T-cell (primary cell): ENCODE measurements around the gene HSDL1. TPM values are rescaled to one million over a fixed set of nuclear protein-coding genes. Genes with fewer than 3 reads are reported as not detected.
A peak's percentile ranks its signal among the peaks of the same experiment; 100 is the strongest.

Source experiments
- ATAC-seq, 4 experiments: fragments of 200-7000 bp in 3 of 4; fragments of 150-1000 bp in 1 of 4; cut with Tn5 transposase; replicated peaks in 1 of 4; 1 replicate in 3 of 4; 2 replicates in 1 of 4; pipeline ENCODE4 v1.10.0; 2021; ENCODE audit warnings: moderate library complexity in 3 of 4, mild to moderate bottlenecking in 2 of 4, moderate number of reproducible peaks in 1 of 4
- CTCF ChIA-PET, 2 donors: fragments of 300-600 bp; sonication (Branson Sonifier 250); formaldehyde crosslinking; loops; one replicate each; lab custom pipeline; 2022; ENCODE audit warnings: antibody characterized with exemption in 2 of 2; lab: Charles Lee
- POLR2A ChIA-PET, 2 donors: fragments of 300-600 bp; sonication (Branson Sonifier 250); formaldehyde crosslinking; loops; one replicate each; lab custom pipeline; 2022; ENCODE audit warnings: antibody characterized with exemption in 2 of 2; lab: Charles Lee
- DNase-seq, 35 experiments: peaks; one replicate each; pipeline versions ENCODE4 v3.0.0 to v3.0.0-alpha.2; 2013 to 2023
- H3K27ac ChIP-seq: one replicate; pipeline ENCODE4 v1.5.1; 2013; ENCODE audit warnings: low read length
- H3K27me3 ChIP-seq, 2 experiments: replicated peaks in 1 of 2; 1 replicate in 1 of 2; 2 replicates in 1 of 2; pipeline versions ENCODE4 v1.6.1 to v1.7.0; 2013; ENCODE audit warnings: low read length in 1 of 2, mixed read lengths in 1 of 2; ENCODE audit not compliant: control insufficient read depth in 2 of 2, insufficient read depth in 2 of 2; ENCODE audit errors: extremely low read depth in 1 of 2
- H3K36me3 ChIP-seq, 2 donors: 1 replicate in 1 of 2; 2 replicates in 1 of 2; pipeline versions ENCODE4 v1.6.1 to v1.7.0; 2013; ENCODE audit warnings: low read length in 1 of 2; ENCODE audit not compliant: control insufficient read depth in 2 of 2, insufficient read depth in 1 of 2; ENCODE audit errors: extremely low read depth in 1 of 2
- H3K4me1 ChIP-seq, 2 experiments: 1 replicate in 1 of 2; 2 replicates in 1 of 2; pipeline versions ENCODE4 v1.6.1 to v1.7.0; 2013; ENCODE audit warnings: low read length in 2 of 2, mixed read lengths in 1 of 2; ENCODE audit not compliant: insufficient read depth in 2 of 2, control insufficient read depth in 1 of 2; ENCODE audit errors: extremely low read depth in 1 of 2
- H3K4me3 ChIP-seq, 2 donors: 1 replicate in 1 of 2; 2 replicates in 1 of 2; pipeline versions ENCODE4 v1.5.1 to v1.7.0; 2013; ENCODE audit warnings: mild to moderate bottlenecking in 2 of 2, low read length in 1 of 2, moderate library complexity in 1 of 2; ENCODE audit not compliant: control insufficient read depth in 1 of 2; ENCODE audit errors: extremely low read depth in 1 of 2
- H3K9me3 ChIP-seq: 2 replicates; pipeline ENCODE4 v1.7.0; 2013
- H3K27ac Mint-ChIP-seq, 2 donors: one replicate each; pipeline ENCODE4 v1.8.0; 2020 to 2021; ENCODE audit warnings: mild to moderate bottlenecking in 2 of 2, mixed read lengths in 2 of 2
- H3K27me3 Mint-ChIP-seq, 2 donors: one replicate each; pipeline ENCODE4 v1.8.0; 2021 to 2022; ENCODE audit warnings: mixed read lengths in 2 of 2
- H3K36me3 Mint-ChIP-seq: one replicate; pipeline ENCODE4 v1.8.0; 2021; ENCODE audit warnings: mixed read lengths
- H3K4me1 Mint-ChIP-seq, 3 donors: one replicate each; pipeline ENCODE4 v1.8.0; 2020 to 2022; ENCODE audit warnings: mixed read lengths in 3 of 3, mild to moderate bottlenecking in 1 of 3
- H3K4me3 Mint-ChIP-seq, 3 donors: one replicate each; pipeline ENCODE4 v1.8.0; 2020 to 2022; ENCODE audit warnings: mild to moderate bottlenecking in 3 of 3, mixed read lengths in 3 of 3, moderate library complexity in 3 of 3
- H3K9me3 Mint-ChIP-seq, 3 donors: one replicate each; pipeline ENCODE4 v1.8.0; 2020 to 2022; ENCODE audit warnings: mixed read lengths in 3 of 3
- WGBS: methylation state at CpG from one replicate; pipeline ENCODE4 v1.1.5; 2013; ENCODE audit warnings: missing lambda C conversion rate; ENCODE audit not compliant: insufficient coverage; 5-methylcytosine and 5-hydroxymethylcytosine counted together
- total RNA-seq, 35 experiments: library from RNA in 6 of 35; stranded (reverse) in 6 of 35; fragments of 120-200 nt in 1 of 35; gene quantifications; one replicate each; pipeline versions ENCODE4 v1.2.1 to v1.2.4 and lab custom pipeline; 2013 to 2026

HSDL1 gene
- total RNA-seq, 5 donors from 2014 or later (not counting 1 experiment from before 2014, with no cell fraction given) = 11.9 to 23.5 (median 20.4) TPM

DNA sequence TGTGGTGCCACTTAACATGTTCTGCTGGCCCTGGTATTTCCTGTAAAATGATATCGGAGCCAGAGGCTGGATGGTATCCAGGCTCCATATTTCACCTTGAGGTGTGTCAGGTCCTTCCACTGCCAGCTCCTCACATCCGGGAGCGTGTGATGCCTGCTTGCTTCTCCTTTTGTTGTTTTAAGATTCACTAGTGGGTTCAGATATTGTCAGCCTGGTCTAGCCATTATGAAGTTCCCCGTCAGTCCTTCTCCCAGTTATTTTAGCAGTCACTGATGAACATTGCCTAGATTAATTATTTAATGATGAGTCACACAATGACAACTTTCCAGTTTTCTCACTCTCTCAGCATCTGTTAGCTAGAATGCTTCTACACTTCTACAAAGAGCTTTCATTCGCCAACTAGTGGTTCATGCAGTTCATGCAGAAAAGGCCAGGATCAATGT lies 11.4 kb upstream of the HSDL1 start:
- Histone ChIP-seq H3K9me3 (no peaks in the 10 kb centered on the region), H3K27ac (no peak overlapping the region), H3K27me3 (peaks cover 0 to 35% of the 10 kb centered on the region in 2 experiments), H3K36me3 (no peaks in the 10 kb centered on the region), H3K4me3 (no peak overlapping the region), H3K4me1 (no peaks in the 10 kb centered on the region)
- DNase-seq = no peak
- Mint-ChIP-seq H3K27ac (no peak overlapping the region), H3K4me1 (no peaks in the 10 kb centered on the region), H3K4me3 (no peak overlapping the region), H3K9me3 (no peaks in the 10 kb centered on the region), H3K27me3 (peaks cover 9 to 26% of the 10 kb centered on the region in 2 donors), H3K36me3 (no peaks in the 10 kb centered on the region)
- POLR2A ChIA-PET = no interaction called here
- no peak for ATAC-seq
- 88% methylated on average over 1 of the region's 5 CpGs for WGBS
- CTCF ChIA-PET = interaction anchor here in 1 of 2 donors (0.7 kb wide), 2 partner anchors 224 to 314 kb away, joined by 3 read pairs; no protein-coding TSS in a partner anchor

DNA sequence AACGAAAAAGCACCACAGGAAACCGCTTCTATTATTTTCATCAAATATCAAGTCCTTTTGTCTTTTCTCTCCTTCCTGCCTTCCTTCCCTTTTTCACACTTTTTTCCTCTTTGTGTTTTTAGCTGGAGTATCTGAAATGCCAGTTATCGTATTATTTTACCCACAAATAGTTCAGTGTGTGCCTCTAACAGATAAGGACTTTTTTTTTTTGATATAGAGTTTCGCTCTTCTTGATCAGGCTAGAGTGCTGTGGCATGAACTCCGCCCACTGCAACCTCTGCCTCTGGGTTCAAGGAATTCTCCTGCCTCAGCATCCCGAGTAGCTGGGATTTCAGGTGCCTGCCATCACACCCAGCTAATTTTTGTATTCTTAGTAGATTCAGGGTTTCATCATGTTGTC lies 10.8 kb upstream of the HSDL1 start:
- Histone ChIP-seq H3K4me1 (no peaks in the 10 kb centered on the region), H3K27ac (no peak overlapping the region), H3K9me3 (no peaks in the 10 kb centered on the region), H3K4me3 (no peak overlapping the region), H3K36me3 (no peaks in the 10 kb centered on the region), H3K27me3 (peaks cover 0 to 32% of the 10 kb centered on the region in 2 experiments)
- Mint-ChIP-seq H3K27ac (no peak overlapping the region), H3K36me3 (no peaks in the 10 kb centered on the region), H3K9me3 (no peaks in the 10 kb centered on the region), H3K27me3 (peaks cover 13 to 28% of the 10 kb centered on the region in 2 donors), H3K4me1 (no peaks in the 10 kb centered on the region), H3K4me3 (no peak overlapping the region)
- 40% methylated on average over 1 of the region's 6 CpGs for WGBS
- DNase-seq = no peak
- ChIA-PET CTCF (interaction anchor here in 1 of 2 donors (0.7 kb wide), 1 partner anchor 314 kb away, joined by 3 read pairs; no protein-coding TSS in a partner anchor), POLR2A (no interaction called here)
- ATAC-seq = no peak

DNA sequence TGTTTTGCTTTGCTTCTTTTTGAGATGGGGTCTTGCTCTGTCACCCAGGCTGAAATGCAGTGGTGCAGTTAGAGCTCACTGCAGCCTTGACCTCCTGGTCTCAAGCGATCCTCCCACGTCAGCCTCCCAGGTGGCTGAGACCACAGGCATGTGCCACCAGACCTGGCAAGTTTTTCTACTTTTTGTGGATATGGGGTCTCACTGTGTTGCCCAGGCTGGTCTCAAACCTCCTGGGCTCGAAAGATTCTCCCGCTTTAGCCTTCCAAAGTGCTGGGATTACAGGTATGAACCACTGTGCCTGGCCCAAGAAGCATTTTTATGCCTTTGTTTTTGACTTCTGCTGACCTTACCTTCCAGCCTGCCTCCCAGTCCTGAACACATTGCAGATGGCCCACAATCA lies 10.2 kb upstream of the HSDL1 start:
- Histone ChIP-seq H3K27me3 (peaks cover 0 to 34% of the 10 kb centered on the region in 2 experiments), H3K4me1 (no peaks in the 10 kb centered on the region), H3K27ac (no peak overlapping the region), H3K9me3 (no peaks in the 10 kb centered on the region), H3K4me3 (no peak overlapping the region), H3K36me3 (no peaks in the 10 kb centered on the region)
- Mint-ChIP-seq H3K27me3 (peaks cover 13 to 28% of the 10 kb centered on the region in 2 donors), H3K9me3 (no peaks in the 10 kb centered on the region), H3K36me3 (no peaks in the 10 kb centered on the region), H3K27ac (no peak overlapping the region), H3K4me1 (no peaks in the 10 kb centered on the region), H3K4me3 (no peak overlapping the region)
- ChIA-PET CTCF (no interaction called here), POLR2A (no interaction called here)
- WGBS = 96% methylated on average over 4 of the region's 4 CpGs
- ATAC-seq = no peak
- no peak for DNase-seq

GRCh38 chr16:84153660-84154214 lies 8.8 kb upstream of the HSDL1 start:
- 70% methylated on average over 5 of the region's 8 CpGs for WGBS
- Mint-ChIP-seq H3K27me3 (peaks cover 8 to 25% of the 10 kb centered on the region in 2 donors), H3K36me3 (no peaks in the 10 kb centered on the region), H3K9me3 (no peaks in the 10 kb centered on the region), H3K27ac (no peak overlapping the region), H3K4me1 (no peaks in the 10 kb centered on the region), H3K4me3 (no peak overlapping the region)
- Histone ChIP-seq H3K4me3 (no peak overlapping the region), H3K9me3 (no peaks in the 10 kb centered on the region), H3K27me3 (peaks cover 0 to 38% of the 10 kb centered on the region in 2 experiments), H3K4me1 (no peaks in the 10 kb centered on the region), H3K27ac (no peak overlapping the region), H3K36me3 (no peaks in the 10 kb centered on the region)
- DNase-seq (no peak), ATAC-seq (no peak)
- CTCF ChIA-PET = no interaction called here
- POLR2A ChIA-PET = no interaction called here

DNA sequence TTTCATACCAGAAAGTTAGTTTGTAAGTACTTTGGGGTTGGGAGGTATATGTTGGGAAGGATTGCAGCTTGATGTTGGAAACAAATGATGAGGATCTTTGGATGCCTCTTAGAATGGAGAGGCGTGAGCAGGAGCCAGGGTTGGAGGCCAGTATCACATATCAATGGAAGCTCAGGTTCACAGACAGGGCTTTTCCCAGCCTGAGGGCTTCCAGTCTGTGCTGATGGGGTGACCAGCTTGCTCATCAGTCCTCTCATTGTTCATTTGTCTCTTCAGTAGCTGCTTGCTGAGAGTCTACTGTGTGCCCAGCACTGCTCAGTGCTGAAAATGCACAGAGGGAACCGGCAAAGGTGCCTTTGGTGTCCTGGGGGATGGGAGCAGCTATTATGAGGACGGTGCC lies 5.9 kb upstream of the HSDL1 start:
- POLR2A ChIA-PET = no interaction called here
- Mint-ChIP-seq H3K4me3 (no peak overlapping the region), H3K9me3 (no peaks in the 10 kb centered on the region), H3K36me3 (no peaks in the 10 kb centered on the region), H3K27me3 (peaks cover 4 to 18% of the 10 kb centered on the region in 2 donors), H3K27ac (no peak overlapping the region), H3K4me1 (no peaks in the 10 kb centered on the region)
- ATAC-seq (no peak), DNase-seq (no peak)
- no peaks in the 10 kb centered on the region for H3K36me3 ChIP-seq
- no peak overlapping the region for H3K27ac ChIP-seq
- H3K4me1 ChIP-seq = no peaks in the 10 kb centered on the region
- no peak overlapping the region for H3K4me3 ChIP-seq
- H3K9me3 ChIP-seq = no peaks in the 10 kb centered on the region
- peaks cover 4 to 34% of the 10 kb centered on the region in 2 experiments for H3K27me3 ChIP-seq
- CTCF ChIA-PET = interaction anchor here in 1 of 2 donors (1.1 kb wide), 1 partner anchor 9 kb away, joined by 3 read pairs; no protein-coding TSS in a partner anchor
- 63% methylated on average over 2 of the region's 3 CpGs for WGBS

DNA sequence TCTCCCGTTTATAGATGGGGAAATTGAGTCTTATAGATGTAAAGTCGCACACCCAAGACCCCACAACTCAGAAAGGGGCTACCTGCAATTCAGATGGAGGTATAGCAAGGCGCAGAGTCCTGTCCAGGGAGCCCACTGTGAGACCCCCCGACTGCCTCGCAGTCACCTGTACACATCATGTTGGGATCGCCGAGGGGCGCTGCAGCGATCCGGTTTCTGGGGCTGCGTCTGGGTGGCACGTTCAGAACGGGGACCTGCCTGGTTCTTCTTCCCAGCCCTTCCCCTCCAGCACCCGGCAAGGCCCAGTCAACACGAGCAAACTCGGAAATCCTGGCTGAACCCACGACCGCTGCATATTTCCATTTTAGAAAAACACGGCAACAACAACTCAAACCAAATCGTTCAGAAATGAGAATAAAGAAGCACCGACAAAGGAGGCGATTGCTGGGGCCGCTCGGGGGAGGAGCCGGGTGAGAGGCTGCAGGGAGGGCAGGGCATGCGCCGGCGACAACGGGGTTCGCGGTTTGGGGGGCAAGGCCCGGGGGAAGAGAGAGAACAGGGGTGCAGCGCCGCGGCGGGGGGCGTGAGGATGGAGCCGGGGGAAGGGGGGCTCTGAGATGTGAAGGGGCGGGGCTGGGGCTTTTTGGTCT lies 643 bp downstream of the HSDL1 start:
- Histone ChIP-seq H3K27ac (no peak overlapping the region), H3K36me3 (no peaks in the 10 kb centered on the region), H3K4me1 (peaks cover 3 to 18% of the 10 kb centered on the region in 2 experiments), H3K27me3 (peaks cover 4 to 19% of the 10 kb centered on the region in 2 experiments), H3K4me3 (peak overlapping the region; percentile 65 to 71), H3K9me3 (no peaks in the 10 kb centered on the region)
- ChIA-PET POLR2A (interaction anchor here (0.6 to 0.7 kb wide), 4 partner anchors 25 to 552 kb away, joined by 3 to 7 read pairs (median 3); partner anchors contain the start of gene MBTPS1 (in 1 of the 2)), CTCF (interaction anchor here (0.6 to 1.6 kb wide), 8 partner anchors 24 to 64 kb away, joined by 3 to 11 read pairs (median 4); partner anchors contain the start of genes TAF1C (in 2 of the 2) and MBTPS1 (in 1 of the 2))
- peaks cover 23 to 30% (median 29%) of the 10 kb centered on the region in 3 donors for H3K4me1 Mint-ChIP-seq
- peak in 33 of 35 experiments; percentile 3 to 54 (median 29) for DNase-seq
- H3K36me3 Mint-ChIP-seq = peaks cover 7% of the 10 kb centered on the region
- ATAC-seq = peak; percentile 48 to 54 (median 52)
- H3K9me3 Mint-ChIP-seq = no peaks in the 10 kb centered on the region
- no peaks in the 10 kb centered on the region for H3K27me3 Mint-ChIP-seq
- peak overlapping the region; percentile 76 to 83 for H3K27ac Mint-ChIP-seq
- under 1% methylated on average over 29 of the region's 39 CpGs for WGBS
- H3K4me3 Mint-ChIP-seq = peak overlapping the region; percentile 86 to 99 (median 95)
